ENCODE data around the gene SLC28A1. TPM values are rescaled to one million over a fixed set of nuclear protein-coding genes. Genes with fewer than 3 reads are reported as not detected.
"Not testable (repeated sequence)": the region's sequence is repeated elsewhere in the genome, so short reads cannot be mapped to it uniquely, and the experiment has no call there.

Gene SLC28A1
- total and polyA plus RNA-seq, 2 of the 4 experiments (the other 2 are of a cell fraction) = not detected

- CTCF ChIA-PET = interaction anchor here (0.6 to 1.3 kb wide), 7 partner anchors 11 to 280 kb away, joined by 3 to 5 read pairs (median 3); no protein-coding TSS in a partner anchor
- BruUV-seq (replicated peaks); in situ Hi-C loops (cut with MboI; ENCODE audit: low sequenced_read_pairs): not testable (repeated sequence)
Measured at GRCh38 chr15:84877701-84878100, 6.8 kb upstream of the SLC28A1 start.

More at GRCh38 chr15:84877701-84878100, 6.8 kb upstream of the SLC28A1 start:
- H4K5ac ChIP-seq (ENCODE audit: low read depth, low read length); H3K9me3 ChIP-seq (ENCODE audit: control insufficient read depth, insufficient read depth, low read length); H3K14ac ChIP-seq (replicated peaks; ENCODE audit: low read depth, low read length); H2BK120ac ChIP-seq (ENCODE audit: low read depth, low read length); H4K8ac ChIP-seq (ENCODE audit: low read depth in 2 of 2, low read length in 2 of 2); H3K23ac ChIP-seq (ENCODE audit: low read depth, low read length); H2BK5ac ChIP-seq (ENCODE audit: low read depth, low read length, poor library complexity, severe bottlenecking); H3K27ac ChIP-seq (ENCODE audit: insufficient read depth, low read length); H3K56ac ChIP-seq (ENCODE audit: extremely low read depth, insufficient read depth, low read length); POLR2A ChIA-PET (ENCODE audit: unreplicated experiment); H2AFZ ChIP-seq (replicated peaks; ENCODE audit: low read length, poor library complexity); H3K36me3 ChIP-seq (ENCODE audit: control insufficient read depth, insufficient read depth, low read length); H3K4me3 ChIP-seq (ENCODE audit: insufficient read depth, low read depth, low read length); H4K20me1 ChIP-seq (ENCODE audit: insufficient read depth, low read length); ATAC-seq (ENCODE audit: low read depth); dilution Hi-C loops (cut with HindIII; ENCODE audit: low sequenced_read_pairs, unreplicated experiment); H3K4me2 ChIP-seq (ENCODE audit: low read depth, low read length); H4K91ac ChIP-seq (ENCODE audit: insufficient read depth, low read depth, low read length); DNase-seq; H3K9me1 ChIP-seq (ENCODE audit: insufficient read depth, low read length); H3K18ac ChIP-seq (ENCODE audit: low read depth, low read length); H3K9ac ChIP-seq (ENCODE audit: low read depth, low read length); H2AK5ac ChIP-seq (ENCODE audit: low read depth, low read length); H3K4me1 ChIP-seq (ENCODE audit: control insufficient read depth, insufficient read depth, low read length); H3K4ac ChIP-seq (ENCODE audit: low read depth, low read length); H2BK15ac ChIP-seq (ENCODE audit: low read depth, low read length); H2BK20ac ChIP-seq (ENCODE audit: low read depth, low read length); H2AK9ac ChIP-seq (replicated peaks; ENCODE audit: low read depth, low read length, poor library complexity); H3K79me1 ChIP-seq (ENCODE audit: low read depth in 1 of 2, low read length in 2 of 2): not testable (repeated sequence)
- no CpG with 5 or more reads among the region's 3 CpGs for WGBS, 2 experiments (ENCODE audit: extremely low coverage in 2 of 2, insufficient read length in 1 of 2)
- intact Hi-C loops (cut with micrococcal nuclease) = loop anchor here (1.0 to 2.0 kb wide), 2 partner anchors 223 to 289 kb away; partner anchors contain the start of gene WDR73
- peaks cover 21% of the 10 kb centered on the region for H3K27me3 ChIP-seq (ENCODE audit: control insufficient read depth, insufficient read depth, low read length)
